GM12873 (cell line): ENCODE measurements around the gene CAMSAP2.

Experiments used
- CTCF ChIP-seq: IDR thresholded peaks from 2 replicates; pipeline ENCODE4 v1.5.1; 2012; ENCODE audit warnings: low read depth, mild to moderate bottlenecking, moderate library complexity, low read length, control low read depth; ENCODE audit not compliant: insufficient read depth; ENCODE audit errors: missing control alignments

The CAMSAP2 gene

GRCh38 chr1:200880212-200880611 is 141.5 kb downstream of the CAMSAP2 start:
- TF ChIP-seq CTCF = no peak

GRCh38 chr1:200883118-200883517 is 144.4 kb downstream of the CAMSAP2 start:
- no peak for TF ChIP-seq CTCF

- no peak for TF ChIP-seq CTCF
Observed at GRCh38 chr1:200885623-200886402, 147.1 kb downstream of the CAMSAP2 start.

GRCh38 chr1:200886594-200886993 is 147.9 kb downstream of the CAMSAP2 start:
- no peak for TF ChIP-seq CTCF

GRCh38 chr1:200887036-200887435 is 148.3 kb downstream of the CAMSAP2 start:
- TF ChIP-seq CTCF = no peak

GRCh38 chr1:200887772-200888348 is 149.2 kb downstream of the CAMSAP2 start:
- no peak for TF ChIP-seq CTCF

GRCh38 chr1:200888349-200888838 is 149.7 kb downstream of the CAMSAP2 start:
- peak; percentile 1 for TF ChIP-seq CTCF
